ENCODE results near the gene PLEKHF1.

- no peak for TF ChIP-seq CTCF (IDR thresholded peaks at IDR 0.05; ENCODE audit: low read depth, low read length, poor library complexity, severe bottlenecking)
- TF ChIP-seq EZH2phosphoT487 (IDR thresholded peaks at IDR 0.05; ENCODE audit: borderline replicate concordance, low read length): no peak
These were observed 35.2 kb downstream of the PLEKHF1 start for GRCh38 chr19:29700498-29700897.

Data from DOHH2 (cell line).